ENCODE data around the gene LMNB1.

The LMNB1 gene

GRCh38 chr5:126857472-126858410 lies 80.8 kb downstream of the LMNB1 start:
- H3K4me3 ChIP-seq (replicated peaks; ENCODE audit: low read depth, low read length), result no peak overlapping the region
- H3K36me3 ChIP-seq (ENCODE audit: control insufficient read depth, insufficient read depth, low read length), result no peaks in the 10 kb centered on the region
- H3K27me3 ChIP-seq (replicated peaks; ENCODE audit: control insufficient read depth, insufficient read depth, low read length), result no peaks in the 10 kb centered on the region
- no peak for DNase-seq (ENCODE audit: extremely low read depth, insufficient read length)
- TF ChIP-seq CTCF (IDR thresholded peaks at IDR 0.05; ENCODE audit: insufficient read depth, low read length, poor library complexity, severe bottlenecking), result no peak

GRCh38 chr5:126858441-126858840 lies 81.5 kb downstream of the LMNB1 start:
- no peak for TF ChIP-seq CTCF (IDR thresholded peaks at IDR 0.05; ENCODE audit: insufficient read depth, low read length, poor library complexity, severe bottlenecking)
- DNase-seq (ENCODE audit: extremely low read depth, insufficient read length), result no peak
- Histone ChIP-seq H3K36me3 (ENCODE audit: control insufficient read depth, insufficient read depth, low read length) (no peaks in the 10 kb centered on the region), H3K27me3 (replicated peaks; ENCODE audit: control insufficient read depth, insufficient read depth, low read length) (no peaks in the 10 kb centered on the region), H3K4me3 (replicated peaks; ENCODE audit: low read depth, low read length) (no peak overlapping the region)

GRCh38 chr5:126863402-126863801 lies 86.5 kb downstream of the LMNB1 start:
- H3K27me3 ChIP-seq (replicated peaks; ENCODE audit: control insufficient read depth, insufficient read depth, low read length), result no peaks in the 10 kb centered on the region
- DNase-seq (ENCODE audit: extremely low read depth, insufficient read length), result no peak
- no peak for TF ChIP-seq CTCF (IDR thresholded peaks at IDR 0.05; ENCODE audit: insufficient read depth, low read length, poor library complexity, severe bottlenecking)
- no peak overlapping the region for H3K4me3 ChIP-seq (replicated peaks; ENCODE audit: low read depth, low read length)
- H3K36me3 ChIP-seq (ENCODE audit: control insufficient read depth, insufficient read depth, low read length), result no peaks in the 10 kb centered on the region

GRCh38 chr5:126864042-126864688 lies 87.2 kb downstream of the LMNB1 start:
- Histone ChIP-seq H3K27me3 (replicated peaks; ENCODE audit: control insufficient read depth, insufficient read depth, low read length) (no peaks in the 10 kb centered on the region), H3K36me3 (ENCODE audit: control insufficient read depth, insufficient read depth, low read length) (no peaks in the 10 kb centered on the region), H3K4me3 (replicated peaks; ENCODE audit: low read depth, low read length) (no peak overlapping the region)
- no peak for TF ChIP-seq CTCF (IDR thresholded peaks at IDR 0.05; ENCODE audit: insufficient read depth, low read length, poor library complexity, severe bottlenecking)
- no peak for DNase-seq (ENCODE audit: extremely low read depth, insufficient read length)

- no peaks in the 10 kb centered on the region for H3K27me3 ChIP-seq (replicated peaks; ENCODE audit: control insufficient read depth, insufficient read depth, low read length)
- TF ChIP-seq CTCF (IDR thresholded peaks at IDR 0.05; ENCODE audit: insufficient read depth, low read length, poor library complexity, severe bottlenecking), result no peak
- DNase-seq (ENCODE audit: extremely low read depth, insufficient read length), result no peak
- H3K36me3 ChIP-seq (ENCODE audit: control insufficient read depth, insufficient read depth, low read length), result no peaks in the 10 kb centered on the region
- no peak overlapping the region for H3K4me3 ChIP-seq (replicated peaks; ENCODE audit: low read depth, low read length)
These were observed 88.4 kb downstream of the LMNB1 start for GRCh38 chr5:126865299-126865698.
